HG03565 (cell line): ENCODE data around the gene ZNF423.
A peak's percentile ranks its signal among the peaks of the same experiment; 100 is the strongest.

Source experiments
- ATAC-seq: cut with Tn5 transposase; IDR thresholded peaks from one replicate; pipeline ENCODE4 v1.9.1; 2021; ENCODE audit warnings: mild to moderate bottlenecking, moderate library complexity; ENCODE audit not compliant: unreplicated experiment

ZNF423 gene

DNA sequence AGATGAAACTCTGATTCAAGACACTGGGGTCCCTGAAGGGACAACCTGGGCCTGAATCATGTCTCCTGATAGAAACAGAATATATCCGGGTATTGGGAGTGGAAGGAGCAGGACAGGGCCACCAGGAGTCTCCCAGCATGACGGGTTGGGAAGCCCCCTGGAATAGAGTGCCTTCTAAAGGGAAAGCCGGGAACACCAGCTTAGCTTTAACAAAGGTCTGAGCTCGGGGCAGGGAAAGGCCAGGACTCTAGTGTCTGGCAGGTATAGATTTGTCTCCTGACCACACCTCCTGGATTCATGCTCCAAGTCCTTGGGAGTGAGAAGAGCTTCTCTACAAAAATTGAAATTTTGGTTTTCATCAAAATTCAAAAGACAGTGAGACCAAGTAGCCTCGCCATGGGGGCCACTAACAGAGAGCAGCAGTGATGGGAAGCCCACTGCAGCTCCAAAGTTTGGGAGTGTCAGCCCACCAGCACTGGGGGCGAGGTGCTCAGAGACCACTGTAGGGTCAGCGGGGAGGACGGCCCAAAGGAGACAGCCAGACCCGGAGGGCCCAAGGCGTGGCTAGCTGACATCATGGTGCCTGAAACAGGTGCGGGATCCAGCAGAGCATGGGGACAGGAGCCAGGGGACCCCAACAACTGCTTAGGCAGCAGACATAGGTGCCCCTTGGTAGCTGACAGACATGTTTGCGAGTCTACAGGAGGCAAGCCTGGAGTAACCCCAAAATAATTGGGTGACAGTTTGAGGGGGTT lies 401.3 kb downstream of the ZNF423 start:
- no peak for ATAC-seq

DNA sequence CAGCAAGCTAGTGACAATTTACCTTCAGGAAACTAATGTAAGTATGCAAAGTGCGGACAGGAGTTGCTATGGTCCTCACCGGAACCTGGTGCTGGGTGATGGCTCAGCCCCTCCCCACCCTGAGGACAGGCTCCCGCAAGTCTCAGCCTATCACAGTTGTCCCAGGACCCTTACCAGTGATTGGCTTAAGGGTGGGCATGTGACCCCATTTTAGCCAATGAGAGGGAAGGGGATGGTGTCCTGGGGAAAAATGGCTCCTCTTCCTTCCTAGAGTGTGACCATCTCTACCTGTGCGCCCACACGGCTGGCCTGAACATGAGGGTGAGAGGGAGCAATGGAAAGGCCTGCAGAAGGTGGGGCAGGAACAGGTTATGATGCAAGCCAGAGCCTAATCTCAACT lies 401.9 kb downstream of the ZNF423 start:
- ATAC-seq: no peak

DNA sequence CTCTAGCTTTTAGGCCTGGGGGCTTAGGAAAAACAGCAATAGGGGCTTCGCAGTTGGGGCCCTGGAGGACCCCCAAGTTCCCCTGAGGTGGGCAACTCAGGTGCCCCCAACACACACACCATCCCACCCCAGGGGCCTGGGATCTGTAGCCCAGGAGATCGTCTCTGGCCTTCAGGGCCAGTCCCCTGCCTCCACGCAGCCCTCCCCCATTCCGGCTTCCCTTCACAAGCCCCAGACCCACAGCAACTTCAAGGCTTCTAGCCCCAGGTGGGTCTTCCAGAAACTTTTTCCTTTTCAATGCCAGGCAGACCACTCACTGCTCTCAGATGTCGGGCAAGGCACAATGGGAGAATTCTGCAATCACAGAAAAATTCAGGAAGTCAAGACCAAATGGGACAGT lies 402.9 kb downstream of the ZNF423 start:
- no peak for ATAC-seq

DNA sequence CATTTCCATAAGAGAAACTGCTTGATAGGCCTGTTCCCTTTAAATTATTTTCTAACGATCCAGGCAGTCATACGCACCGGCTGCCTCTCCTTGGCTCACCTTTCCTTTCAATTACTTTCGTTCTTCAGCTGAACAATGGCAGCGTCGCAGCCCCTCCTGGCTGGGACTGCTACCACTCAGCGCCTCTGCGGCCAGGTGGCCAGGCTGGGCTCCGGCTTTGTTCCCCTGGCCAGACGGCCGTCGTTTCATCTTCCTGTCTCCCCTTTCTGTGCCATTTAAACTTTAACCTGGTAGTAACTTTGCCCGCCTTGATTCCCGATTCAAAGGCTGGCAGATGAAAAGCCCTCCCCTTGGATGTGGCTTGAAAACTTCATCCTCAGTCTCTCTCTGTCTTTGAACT lies 403.3 kb downstream of the ZNF423 start:
- no peak for ATAC-seq

DNA sequence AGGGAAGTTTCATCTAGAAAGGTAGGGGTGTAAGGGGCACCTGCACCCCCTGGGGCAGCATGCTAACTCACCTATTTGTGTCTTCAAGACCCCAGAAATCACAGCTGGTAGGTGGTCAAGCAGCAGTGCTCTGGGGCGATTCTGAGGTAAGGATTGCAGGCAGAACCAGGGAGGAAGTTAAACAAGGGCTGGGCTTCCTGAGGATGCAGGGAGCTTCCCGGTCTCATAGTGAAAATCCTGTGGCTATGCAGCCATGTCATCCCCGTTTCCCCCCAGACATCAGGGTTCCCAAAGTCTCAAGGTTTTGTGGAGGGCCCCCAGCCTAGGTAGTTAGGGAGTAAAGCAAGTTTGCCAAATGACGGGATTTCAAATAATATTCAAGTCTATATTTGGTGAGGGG lies 403.8 kb downstream of the ZNF423 start:
- no peak for ATAC-seq

DNA sequence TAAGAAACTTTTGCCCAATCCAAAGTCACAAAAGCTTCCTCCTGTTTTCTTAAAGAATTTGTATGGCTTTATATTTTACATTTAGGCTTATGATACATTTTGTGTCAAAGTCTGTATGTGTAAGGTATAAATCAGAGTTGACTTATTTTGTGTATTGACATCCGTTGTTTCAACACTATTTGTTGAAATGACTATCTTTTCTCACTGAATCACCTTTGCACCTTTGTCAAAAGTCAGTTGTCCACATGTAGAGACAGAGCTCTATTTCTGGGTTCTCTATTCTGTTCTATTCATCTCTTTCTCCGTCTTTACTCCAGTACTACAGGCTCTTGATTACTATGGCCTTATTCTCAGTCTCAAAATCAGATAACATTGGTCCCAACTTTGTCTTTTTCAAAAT lies 409.1 kb downstream of the ZNF423 start:
- no peak for ATAC-seq

DNA sequence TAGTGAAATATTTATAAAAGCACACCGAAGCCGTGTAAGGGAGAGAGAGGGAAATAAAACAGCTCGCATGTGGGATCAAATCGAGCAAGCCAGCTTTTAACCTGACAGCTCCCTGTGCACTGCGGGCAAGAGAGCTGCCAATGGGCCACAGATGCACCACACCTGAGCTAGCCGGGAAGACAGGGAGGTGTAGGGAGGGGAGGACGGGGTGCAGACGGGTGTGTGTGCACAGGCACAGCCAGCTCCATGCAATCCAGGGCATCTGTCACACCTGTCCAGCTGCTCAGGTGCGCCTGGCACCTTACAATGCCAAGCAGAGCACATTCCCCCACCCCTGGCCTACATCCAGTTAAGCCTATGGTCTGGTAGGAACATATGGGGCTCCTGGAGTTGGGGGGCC lies 412.3 kb downstream of the ZNF423 start:
- ATAC-seq: no peak

DNA sequence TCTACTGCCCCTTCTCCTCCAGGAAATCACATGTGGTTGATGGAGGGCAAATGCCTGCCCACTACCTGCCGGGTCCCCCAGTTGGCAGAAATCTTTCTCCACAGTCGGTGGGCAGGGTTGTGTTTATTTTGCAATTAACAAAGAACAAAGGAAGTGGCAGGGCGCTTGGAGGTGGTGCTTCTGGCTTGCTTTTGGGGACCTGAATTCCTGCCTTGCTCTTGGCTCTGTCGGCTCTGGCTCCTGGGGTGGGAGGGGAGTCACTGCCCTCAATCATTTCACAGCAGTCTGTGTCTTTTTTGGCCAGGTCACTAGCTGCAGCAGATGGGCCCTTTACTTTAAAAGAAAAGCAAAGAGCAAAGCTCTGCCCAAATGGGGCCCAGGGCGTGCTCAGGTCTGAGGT lies 413.1 kb downstream of the ZNF423 start:
- ATAC-seq: no peak

DNA sequence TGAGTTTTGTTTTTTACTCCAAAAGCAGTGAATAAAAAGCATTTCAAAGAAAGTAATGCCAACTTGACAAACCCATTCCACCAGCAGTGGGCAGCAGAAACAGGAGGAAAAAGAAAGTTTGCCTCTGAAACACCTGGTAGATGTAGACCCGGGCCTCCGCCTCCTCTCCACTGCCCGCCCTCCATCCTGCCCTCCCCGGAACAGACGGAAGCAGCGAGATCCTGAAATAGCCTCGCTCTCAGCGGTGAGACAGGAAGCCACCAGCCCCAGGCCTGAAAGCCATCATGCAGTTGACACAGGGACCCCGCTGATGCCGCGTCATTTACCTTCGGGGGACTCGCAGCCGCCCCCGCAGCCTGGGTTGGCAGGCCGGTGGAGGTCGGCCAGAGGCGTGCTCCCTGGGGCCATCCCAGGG lies 414.5 kb downstream of the ZNF423 start:
- peak; percentile 93 for ATAC-seq

DNA sequence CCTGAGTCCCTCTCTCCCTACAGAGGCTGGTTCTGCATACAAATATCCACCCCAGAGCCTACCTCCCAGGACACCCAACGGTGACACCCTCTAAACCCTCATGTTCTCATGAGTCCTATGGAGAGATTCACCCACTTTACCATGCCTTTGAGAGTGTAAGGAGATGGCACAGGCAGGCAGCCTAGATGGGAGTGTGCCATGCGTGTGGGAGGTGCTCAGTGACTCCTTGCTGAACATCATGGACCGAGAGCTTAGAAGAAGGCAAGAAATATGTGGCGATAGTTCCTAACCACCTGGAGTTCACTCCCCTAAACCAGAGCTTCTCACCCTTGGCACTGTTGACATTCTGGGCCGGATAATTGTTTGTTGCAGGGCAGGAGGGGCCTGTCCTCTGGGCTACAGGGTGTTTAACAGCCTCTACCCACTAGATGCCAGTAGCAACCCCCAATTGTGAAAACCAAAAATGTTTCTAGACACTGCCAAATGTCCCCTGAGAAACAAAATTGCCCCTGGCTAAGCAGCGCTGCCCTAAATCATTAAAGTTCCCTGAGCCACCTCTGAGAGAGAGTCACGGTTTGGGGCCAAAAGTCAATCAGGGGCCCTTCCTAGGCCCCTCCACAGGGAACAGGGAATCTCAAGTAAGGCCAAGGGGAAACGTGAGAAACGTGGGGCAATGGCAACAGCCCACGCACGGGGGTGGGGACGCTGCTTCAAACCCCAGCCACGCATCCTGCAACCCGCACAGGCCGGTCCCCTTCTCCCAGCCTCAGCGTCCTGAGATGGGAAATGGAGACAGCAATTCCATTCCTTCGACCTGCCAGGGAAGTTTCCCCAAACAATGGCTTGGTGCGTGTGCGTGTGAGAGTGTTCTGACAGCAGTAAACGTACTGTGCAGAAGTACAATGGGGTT lies 415.5 kb downstream of the ZNF423 start:
- no peak for ATAC-seq

DNA sequence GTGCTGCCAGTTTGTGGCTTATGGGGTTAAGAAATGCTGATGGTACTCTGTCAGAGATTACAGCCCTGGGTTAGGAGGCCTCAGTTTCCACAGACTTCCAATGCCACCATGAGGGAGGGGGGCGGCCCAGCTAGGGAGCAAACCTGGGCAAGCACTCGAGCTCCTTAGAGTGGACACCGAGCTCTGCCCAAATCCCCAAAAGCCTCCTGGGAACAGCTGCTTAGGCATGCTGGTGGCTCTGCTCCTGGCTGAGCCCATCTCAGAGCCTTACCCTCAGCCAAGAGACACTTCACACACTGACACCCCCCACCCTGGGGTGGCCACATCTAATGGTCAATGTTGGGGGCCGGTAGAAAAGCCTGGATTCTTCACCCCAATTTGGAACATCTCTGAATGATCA lies 416.2 kb downstream of the ZNF423 start:
- no peak for ATAC-seq

DNA sequence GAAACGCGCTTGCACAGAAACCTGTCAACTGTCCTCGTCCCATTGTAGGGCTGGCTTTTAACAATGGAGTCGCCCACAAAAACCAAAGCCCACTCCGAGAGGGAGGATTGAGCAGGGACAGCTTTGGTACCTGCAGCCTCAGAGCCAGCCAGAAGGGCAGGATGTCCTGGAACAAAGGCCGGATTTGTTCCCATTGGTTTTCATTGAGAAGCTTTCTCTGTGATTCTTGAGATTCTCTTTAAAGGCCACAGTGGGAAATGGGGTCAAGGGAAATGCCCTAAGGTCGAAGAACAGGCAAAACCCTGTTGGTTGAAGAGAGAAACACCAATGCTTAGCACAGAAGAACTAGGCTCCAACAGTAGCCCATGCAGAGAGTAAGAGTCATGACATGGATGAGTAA lies 416.9 kb downstream of the ZNF423 start:
- ATAC-seq: no peak
